Endothelial cell of umbilical vein (primary cell): Measurements from ENCODE around the gene ANXA6. TPM values are rescaled to one million over a fixed set of nuclear protein-coding genes. Genes with fewer than 3 reads are reported as not detected.

ENCODE experiments used
- BruUV-seq: library from RNA; stranded (reverse); fragments of 400-500 nt; replicated peaks from 2 replicates; lab custom pipeline; 2021; lab: Mats Ljungman, UMichigan
- CTCF ChIA-PET: fragments of 300-600, 350-600 bp; sonication (Branson Sonifier 250); formaldehyde crosslinking; loops from one replicate; lab custom pipeline; 2021; ENCODE audit warnings: antibody characterized with exemption, inconsistent platforms; lab: Charles Lee
- POLR2A ChIA-PET: fragments of 300-600, 350-600 bp; sonication (Branson Sonifier 250); formaldehyde crosslinking; loops from one replicate; lab custom pipeline; 2021; ENCODE audit warnings: antibody characterized with exemption, inconsistent platforms; lab: Charles Lee
- DNase-seq: peaks from one replicate; pipeline ENCODE4 v3.0.0-alpha.2; 2011; ENCODE audit warnings: low read depth, low spot score
- FAIRE-seq: peaks from 2 replicates; lab custom pipeline; 2011; peaks lifted over from hg19 to GRCh38; lab: Jason Lieb, UNC
- H2AFZ ChIP-seq: 2 replicates; pipeline ENCODE4 v1.6.0; 2012; ENCODE audit warnings: low read depth, low read length, control low read depth, inconsistent platforms
- H3K27ac ChIP-seq: 2 replicates; pipeline ENCODE4 v1.5.1; 2011; ENCODE audit warnings: low read depth, mild to moderate bottlenecking, control low read depth, low read length, moderate library complexity; ENCODE audit not compliant: insufficient read depth
- H3K27me3 ChIP-seq, 2 experiments: 2 replicates each; pipeline versions ENCODE4 v1.6.0 to v1.6.1; 2011; ENCODE audit warnings: low read length in 2 of 2, mixed read lengths in 1 of 2; ENCODE audit not compliant: control insufficient read depth in 2 of 2, insufficient read depth in 2 of 2
- H3K36me3 ChIP-seq, 2 experiments: 2 replicates in 1 of 2; 3 replicates in 1 of 2; pipeline ENCODE4 v1.5.1; 2011; ENCODE audit warnings: low read length in 2 of 2, mild to moderate bottlenecking in 1 of 2, moderate library complexity in 1 of 2; ENCODE audit not compliant: control insufficient read depth in 2 of 2, insufficient read depth in 2 of 2; ENCODE audit errors: extremely low read depth in 1 of 2
- H3K4me1 ChIP-seq: 3 replicates; pipeline ENCODE4 v1.5.1; 2011; ENCODE audit warnings: mild to moderate bottlenecking, low read length; ENCODE audit not compliant: control insufficient read depth, insufficient read depth; ENCODE audit errors: extremely low read depth
- H3K4me2 ChIP-seq: 2 replicates; pipeline ENCODE4 v1.6.1; 2011; ENCODE audit warnings: low read length, control low read depth, mixed read lengths; ENCODE audit not compliant: insufficient read depth
- H3K4me3 ChIP-seq, 3 experiments: fragments of 200-600 bp in 1 of 3; sonication (generic), shearing (Covaris generic) in 1 of 3; replicated peaks in 1 of 3; 2 replicates each; pipeline ENCODE4 v1.5.1; 2011 to 2016; ENCODE audit warnings: control low read depth in 3 of 3, low read length in 3 of 3, mild to moderate bottlenecking in 2 of 3, inconsistent platforms in 1 of 3, low read depth in 1 of 3, moderate library complexity in 1 of 3; ENCODE audit not compliant: insufficient read depth in 1 of 3
- H3K79me2 ChIP-seq: 2 replicates; pipeline ENCODE4 v1.6.0; 2012; ENCODE audit warnings: low read length, inconsistent platforms; ENCODE audit not compliant: control insufficient read depth, insufficient read depth
- H3K9ac ChIP-seq: replicated peaks from 2 replicates; pipeline ENCODE3; 2011; ENCODE audit warnings: low read length, control low read depth; ENCODE audit not compliant: insufficient read depth; ENCODE audit errors: extremely low read depth
- H3K9me1 ChIP-seq: replicated peaks from 3 replicates; pipeline ENCODE4 v1.6.0; 2011; ENCODE audit warnings: mild to moderate bottlenecking, low read length; ENCODE audit not compliant: control insufficient read depth, insufficient read depth; ENCODE audit errors: extremely low read depth
- H3K9me3 ChIP-seq: replicated peaks from 2 replicates; pipeline ENCODE4 v1.5.1; 2012; ENCODE audit warnings: low read length, inconsistent platforms; ENCODE audit not compliant: control insufficient read depth, insufficient read depth
- H4K20me1 ChIP-seq: replicated peaks from 2 replicates; pipeline ENCODE3; 2011; ENCODE audit warnings: mild to moderate bottlenecking, low read length; ENCODE audit not compliant: control insufficient read depth, insufficient read depth; ENCODE audit errors: extremely low read depth
- EZH2 ChIP-seq: IDR thresholded peaks from 2 replicates; pipeline ENCODE4 v1.6.1; 2012; ENCODE audit warnings: borderline replicate concordance, low read depth, mild to moderate bottlenecking, moderate library complexity, low read length, inconsistent platforms; ENCODE audit not compliant: severe bottlenecking
- FOS ChIP-seq: IDR thresholded peaks from 2 replicates; pipeline ENCODE4 v1.6.1; 2011; ENCODE audit warnings: mild to moderate bottlenecking, low read length, moderate library complexity, borderline replicate concordance; ENCODE audit not compliant: insufficient read depth
- GATA2 ChIP-seq: IDR thresholded peaks from 2 replicates; pipeline ENCODE4 v1.7.0; 2011; ENCODE audit warnings: low read depth, mild to moderate bottlenecking, moderate library complexity, mixed read lengths, low read length; ENCODE audit not compliant: insufficient read length, insufficient read depth
- JUN ChIP-seq: IDR thresholded peaks from 2 replicates; pipeline ENCODE4 v1.6.1; 2011; ENCODE audit warnings: borderline replicate concordance, low read depth; ENCODE audit not compliant: insufficient read length, insufficient read depth
- MYC ChIP-seq: IDR thresholded peaks from one replicate; pipeline ENCODE4 v1.6.1; 2011; ENCODE audit warnings: mild to moderate bottlenecking, low read depth, low read length
- POLR2A ChIP-seq: IDR thresholded peaks from 2 replicates; pipeline ENCODE4 v1.6.1; 2012; ENCODE audit warnings: low read depth, mild to moderate bottlenecking, control low read depth, low read length
- POLR2AphosphoS5 ChIP-seq: IDR thresholded peaks from 2 replicates; pipeline ENCODE4 v1.6.1; 2012; ENCODE audit warnings: low read depth, mild to moderate bottlenecking, control low read depth, low read length, moderate library complexity; ENCODE audit not compliant: insufficient read depth
- dilution Hi-C: fragments of 300-500 bp; cut with MboI; formaldehyde crosslinking; loops from one replicate; pipeline ENCODE4 v1.15.0; 2019; ENCODE audit warnings: low sequenced_read_pairs; ENCODE audit not compliant: extremely low pct_ligation_motif_present
- intact Hi-C: fragments of 100-400 bp; cut with micrococcal nuclease; formaldehyde crosslinking; loops from one replicate; pipeline ENCODE4 v1.10.0; 2022
- polyA plus RNA-seq, 4 experiments: library from polyadenylated mRNA; depleted of rRNA in 3 of 4; stranded (reverse) in 3 of 4; unstranded in 1 of 4; fragments of >200 nt; gene quantifications; 2 replicates each; pipeline versions ENCODE4 v1.2.1 to v1.2.3, GENCODE V29; 2011 to 2012; ENCODE audit warnings: missing spikeins in 1 of 4
- total RNA-seq: library from RNA; stranded (reverse); gene quantifications from 2 replicates; pipeline ENCODE4 v1.2.3, GENCODE V29; 2021
- TF ChIP-seq, protein P1 (sequence below): IDR thresholded peaks from 2 replicates; pipeline ENCODE4 v1.6.1; 2011; ENCODE audit not compliant: insufficient read depth, insufficient read length
- TF ChIP-seq, protein P2 (sequence below), 2 donors: IDR thresholded peaks; 1 replicate in 1 of 2; 2 replicates in 1 of 2; pipeline ENCODE4 v1.5.1; 2011; ENCODE audit warnings: low read length in 2 of 2, mild to moderate bottlenecking in 2 of 2, moderate library complexity in 2 of 2, control low read depth in 1 of 2, inconsistent platforms in 1 of 2, low read depth in 1 of 2; ENCODE audit not compliant: insufficient read depth in 1 of 2; ENCODE audit errors: extremely low read depth in 1 of 2

Gene ANXA6
- total and polyA plus RNA-seq, 2 donors (not counting 3 experiments of a cell fraction or from before 2014, with no cell fraction given), result 195 to 266 TPM

DNA sequence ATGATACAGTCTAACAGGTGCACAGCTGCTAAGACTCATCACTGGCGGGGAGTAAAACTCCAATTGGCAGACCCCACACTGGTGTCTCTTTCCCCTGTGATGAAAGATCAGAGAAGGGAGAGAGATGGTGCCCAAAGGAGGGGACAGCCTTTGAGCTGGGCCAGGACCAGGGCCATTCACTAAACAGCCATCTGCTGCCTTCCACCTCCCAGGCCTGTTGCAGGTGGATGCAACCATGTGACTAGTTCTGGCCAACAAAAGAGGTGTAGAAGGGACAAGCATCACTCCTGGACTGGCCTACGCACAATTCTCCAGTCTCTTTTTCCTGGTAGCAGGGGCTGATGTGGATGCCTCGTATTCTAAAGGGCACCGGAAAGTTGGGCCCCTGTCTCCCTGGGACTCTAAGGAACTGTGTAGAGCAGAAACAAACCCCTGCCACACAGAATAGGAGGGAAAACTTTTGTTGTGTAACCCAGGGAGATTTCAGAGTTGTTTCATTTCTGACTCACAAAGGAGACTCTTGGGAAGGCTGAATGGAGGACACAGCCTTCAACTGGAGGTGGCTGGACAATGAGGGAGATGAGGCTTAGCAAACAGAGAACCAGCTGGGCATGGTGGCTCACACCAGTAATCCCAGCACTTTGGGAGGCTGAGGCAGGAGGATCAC lies 103.7 kb downstream of the ANXA6 start:
- Histone ChIP-seq H3K4me1 (no peaks in the 10 kb centered on the region), H3K27me3 (no peaks in the 10 kb centered on the region), H3K79me2 (no peaks in the 10 kb centered on the region), H3K4me2 (no peak overlapping the region), H4K20me1 (no peaks in the 10 kb centered on the region), H3K9ac (no peak overlapping the region), H2AFZ (no peak overlapping the region), H3K9me3 (no peaks in the 10 kb centered on the region), H3K27ac (no peak overlapping the region), H3K36me3 (peaks cover 6 to 42% of the 10 kb centered on the region in 2 experiments), H3K4me3 (no peak overlapping the region), H3K9me1 (no peaks in the 10 kb centered on the region)
- FAIRE-seq (no peak), DNase-seq (no peak)
- ChIA-PET CTCF (interaction anchor here (1.1 to 9.9 kb wide), 3 partner anchors 12 to 58 kb away, joined by 4 to 679 read pairs (median 4); no protein-coding TSS in a partner anchor), POLR2A (no interaction called here)
- dilution Hi-C loops, result no loop called here
- intact Hi-C loops, result loop anchor here (5.0 kb wide), 1 partner anchor 43 kb away; no protein-coding TSS in a partner anchor
- TF ChIP-seq POLR2A (no peak), MYC (no peak), FOS (no peak)
- TF ChIP-seq, protein P1, sequence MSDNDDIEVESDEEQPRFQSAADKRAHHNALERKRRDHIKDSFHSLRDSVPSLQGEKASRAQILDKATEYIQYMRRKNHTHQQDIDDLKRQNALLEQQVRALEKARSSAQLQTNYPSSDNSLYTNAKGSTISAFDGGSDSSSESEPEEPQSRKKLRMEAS, result no peak
- BruUV-seq, result no TSS peak

DNA sequence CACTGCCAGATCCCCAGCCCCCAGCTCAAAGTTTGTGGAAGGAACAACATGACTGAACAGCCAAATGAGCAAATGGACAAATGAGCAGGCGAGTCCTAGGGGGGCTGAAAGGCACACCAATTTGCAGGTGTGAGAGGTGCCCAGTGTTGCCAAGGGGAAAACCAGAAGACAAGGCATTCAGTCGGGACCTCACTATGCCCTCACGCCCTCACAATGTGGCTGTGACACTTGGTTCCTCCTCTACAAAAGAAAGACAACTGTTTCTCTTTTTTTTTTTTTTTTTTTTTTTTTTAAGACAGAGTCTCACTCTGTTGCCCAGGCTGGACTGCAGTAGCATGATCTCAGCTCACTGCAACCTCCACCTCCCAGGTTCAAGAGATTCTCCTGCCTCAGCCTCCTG lies 104.7 kb downstream of the ANXA6 start:
- FAIRE-seq, result no peak
- Histone ChIP-seq H3K4me1 (no peaks in the 10 kb centered on the region), H3K9me3 (no peaks in the 10 kb centered on the region), H3K79me2 (no peaks in the 10 kb centered on the region), H4K20me1 (no peaks in the 10 kb centered on the region), H3K4me3 (no peak overlapping the region), H3K27me3 (no peaks in the 10 kb centered on the region), H3K4me2 (no peak overlapping the region), H3K27ac (no peak overlapping the region), H2AFZ (no peak overlapping the region), H3K9ac (no peak overlapping the region), H3K36me3 (peaks cover 6 to 46% of the 10 kb centered on the region in 2 experiments), H3K9me1 (no peaks in the 10 kb centered on the region)
- intact Hi-C loops, result loop anchor here (5.0 kb wide), 1 partner anchor 44 kb away; no protein-coding TSS in a partner anchor
- dilution Hi-C loops, result no loop called here
- DNase-seq, result no peak
- BruUV-seq, result no TSS peak
- TF ChIP-seq, protein P2, sequence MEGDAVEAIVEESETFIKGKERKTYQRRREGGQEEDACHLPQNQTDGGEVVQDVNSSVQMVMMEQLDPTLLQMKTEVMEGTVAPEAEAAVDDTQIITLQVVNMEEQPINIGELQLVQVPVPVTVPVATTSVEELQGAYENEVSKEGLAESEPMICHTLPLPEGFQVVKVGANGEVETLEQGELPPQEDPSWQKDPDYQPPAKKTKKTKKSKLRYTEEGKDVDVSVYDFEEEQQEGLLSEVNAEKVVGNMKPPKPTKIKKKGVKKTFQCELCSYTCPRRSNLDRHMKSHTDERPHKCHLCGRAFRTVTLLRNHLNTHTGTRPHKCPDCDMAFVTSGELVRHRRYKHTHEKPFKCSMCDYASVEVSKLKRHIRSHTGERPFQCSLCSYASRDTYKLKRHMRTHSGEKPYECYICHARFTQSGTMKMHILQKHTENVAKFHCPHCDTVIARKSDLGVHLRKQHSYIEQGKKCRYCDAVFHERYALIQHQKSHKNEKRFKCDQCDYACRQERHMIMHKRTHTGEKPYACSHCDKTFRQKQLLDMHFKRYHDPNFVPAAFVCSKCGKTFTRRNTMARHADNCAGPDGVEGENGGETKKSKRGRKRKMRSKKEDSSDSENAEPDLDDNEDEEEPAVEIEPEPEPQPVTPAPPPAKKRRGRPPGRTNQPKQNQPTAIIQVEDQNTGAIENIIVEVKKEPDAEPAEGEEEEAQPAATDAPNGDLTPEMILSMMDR (IDR thresholded peaks at IDR 0.05; ENCODE audit: extremely low read depth in 1 of 2, insufficient read depth in 1 of 2, low read depth in 1 of 2, low read length in 2 of 2), result no peak
- no peak for TF ChIP-seq POLR2A
- TF ChIP-seq, protein P1, result no peak
- TF ChIP-seq FOS, result no peak
- TF ChIP-seq MYC, result no peak
- TF ChIP-seq JUN, result no peak
- TF ChIP-seq GATA2, result no peak
- no peak for TF ChIP-seq EZH2
- no peak for TF ChIP-seq POLR2AphosphoS5
- ChIA-PET CTCF (interaction anchor here (0.7 to 9.9 kb wide), 19 partner anchors 11 to 119 kb away, joined by 3 to 679 read pairs (median 18); partner anchors contain the start of genes ANXA6 and GPX3), POLR2A (interaction anchor here (1.1 kb wide), 1 partner anchor 51 kb away, joined by 4 read pairs; no protein-coding TSS in a partner anchor)
